ENCODE results near the gene AFF1.
A peak's percentile ranks its signal among the peaks of the same experiment; 100 is the strongest.

Gene AFF1

DNA sequence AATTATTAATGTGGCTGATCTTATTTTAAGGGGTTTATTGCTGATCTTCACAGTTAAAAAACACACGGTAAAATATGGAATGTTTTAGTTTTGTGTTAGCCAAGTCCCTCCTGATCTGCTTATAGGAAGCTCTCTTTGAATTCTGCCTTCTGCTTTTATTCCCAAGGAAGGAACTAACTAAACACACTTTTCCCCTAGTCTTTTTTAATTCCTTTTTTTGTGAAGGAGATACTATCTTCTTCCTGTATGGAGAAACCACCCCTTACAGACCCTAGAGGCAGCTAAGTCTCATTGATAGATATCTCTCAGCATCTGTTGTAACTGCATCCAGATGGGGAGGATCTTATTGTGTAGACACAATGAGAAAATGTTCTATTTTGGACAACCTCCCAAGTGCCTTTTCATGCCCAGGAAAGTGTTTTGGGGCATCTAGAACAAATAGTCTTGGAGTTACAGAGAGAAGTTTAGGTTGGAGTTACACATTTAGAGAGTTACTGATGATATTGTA is 64.4 kb downstream of the AFF1 start:
- FAIRE-seq (no peak), DNase-seq (ENCODE audit: insufficient read length) (no peak)
- no peak for TF ChIP-seq POLR2AphosphoS5 (IDR thresholded peaks at IDR 0.05; ENCODE audit: low read depth, low read length)
- no peak for TF ChIP-seq TAF1 (IDR thresholded peaks at IDR 0.05; ENCODE audit: borderline replicate concordance, low read depth, low read length)
- no peak for TF ChIP-seq POLR2A (IDR thresholded peaks at IDR 0.05; ENCODE audit: low read depth, low read length)

DNA sequence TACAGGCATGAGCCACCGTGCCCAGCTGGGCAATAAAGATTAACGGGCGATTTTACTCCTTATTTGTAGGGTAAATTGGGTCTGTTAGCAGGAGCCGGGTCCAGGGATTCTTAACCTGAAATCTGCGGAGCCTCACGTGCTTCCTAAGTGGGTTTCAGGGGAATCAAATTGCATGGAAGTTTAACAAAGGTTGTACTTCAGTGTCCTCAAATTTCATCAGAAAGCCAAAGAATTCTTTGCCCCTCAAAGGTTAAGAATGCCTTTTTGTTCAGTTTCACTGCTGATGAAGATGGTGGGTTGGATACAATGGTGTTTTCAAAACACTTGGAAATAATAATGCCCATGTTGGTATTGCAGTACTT is 67.9 kb downstream of the AFF1 start:
- TF ChIP-seq TAF1 (IDR thresholded peaks at IDR 0.05; ENCODE audit: borderline replicate concordance, low read depth, low read length) (no peak), POLR2AphosphoS5 (IDR thresholded peaks at IDR 0.05; ENCODE audit: low read depth, low read length) (no peak), POLR2A (IDR thresholded peaks at IDR 0.05; ENCODE audit: low read depth, low read length) (no peak)
- DNase-seq (ENCODE audit: insufficient read length), result no peak
- FAIRE-seq, result no peak

DNA sequence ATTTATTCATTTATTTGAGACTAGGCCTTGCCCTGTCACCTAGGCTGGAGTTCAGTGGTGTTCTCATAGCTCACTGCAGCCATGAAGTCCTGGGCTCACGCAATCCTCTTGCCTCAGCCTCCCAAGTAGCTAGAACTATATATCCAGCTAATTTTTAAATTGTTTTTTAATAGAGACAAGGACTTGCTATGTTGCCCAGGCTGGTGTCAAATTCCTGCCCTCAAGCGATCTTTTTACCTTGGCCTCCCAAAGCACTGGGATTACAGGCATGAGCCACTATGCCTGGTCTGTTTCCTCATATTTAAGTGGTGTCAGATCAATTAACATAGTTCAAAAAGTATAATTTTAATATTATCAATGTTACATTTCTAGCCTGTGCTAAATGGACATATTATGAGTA is 68.5 kb downstream of the AFF1 start:
- TF ChIP-seq TAF1 (IDR thresholded peaks at IDR 0.05; ENCODE audit: borderline replicate concordance, low read depth, low read length), result no peak
- TF ChIP-seq POLR2AphosphoS5 (IDR thresholded peaks at IDR 0.05; ENCODE audit: low read depth, low read length), result no peak
- no peak for TF ChIP-seq POLR2A (IDR thresholded peaks at IDR 0.05; ENCODE audit: low read depth, low read length)
- DNase-seq (ENCODE audit: insufficient read length), result no peak
- FAIRE-seq, result no peak

DNA sequence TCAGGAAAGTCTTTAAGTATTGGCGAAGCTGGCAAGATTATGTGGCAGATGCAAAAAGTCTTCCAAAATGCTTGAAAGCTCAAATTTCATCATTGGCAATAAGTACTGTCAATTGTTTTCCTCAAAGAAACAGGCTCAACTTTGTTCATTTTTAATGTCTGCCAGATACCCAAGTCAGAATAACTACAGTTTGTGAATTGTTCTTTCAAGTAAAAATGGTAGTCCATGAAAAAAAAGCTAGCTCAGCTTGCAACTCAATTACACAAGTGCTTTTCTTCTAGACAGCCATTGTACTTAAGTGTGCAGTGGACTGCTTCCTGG is 70.5 kb downstream of the AFF1 start:
- no peak for FAIRE-seq
- no peak for TF ChIP-seq POLR2A (IDR thresholded peaks at IDR 0.05; ENCODE audit: low read depth, low read length)
- no peak for TF ChIP-seq TAF1 (IDR thresholded peaks at IDR 0.05; ENCODE audit: borderline replicate concordance, low read depth, low read length)
- TF ChIP-seq POLR2AphosphoS5 (IDR thresholded peaks at IDR 0.05; ENCODE audit: low read depth, low read length), result no peak
- DNase-seq (ENCODE audit: insufficient read length), result no peak

DNA sequence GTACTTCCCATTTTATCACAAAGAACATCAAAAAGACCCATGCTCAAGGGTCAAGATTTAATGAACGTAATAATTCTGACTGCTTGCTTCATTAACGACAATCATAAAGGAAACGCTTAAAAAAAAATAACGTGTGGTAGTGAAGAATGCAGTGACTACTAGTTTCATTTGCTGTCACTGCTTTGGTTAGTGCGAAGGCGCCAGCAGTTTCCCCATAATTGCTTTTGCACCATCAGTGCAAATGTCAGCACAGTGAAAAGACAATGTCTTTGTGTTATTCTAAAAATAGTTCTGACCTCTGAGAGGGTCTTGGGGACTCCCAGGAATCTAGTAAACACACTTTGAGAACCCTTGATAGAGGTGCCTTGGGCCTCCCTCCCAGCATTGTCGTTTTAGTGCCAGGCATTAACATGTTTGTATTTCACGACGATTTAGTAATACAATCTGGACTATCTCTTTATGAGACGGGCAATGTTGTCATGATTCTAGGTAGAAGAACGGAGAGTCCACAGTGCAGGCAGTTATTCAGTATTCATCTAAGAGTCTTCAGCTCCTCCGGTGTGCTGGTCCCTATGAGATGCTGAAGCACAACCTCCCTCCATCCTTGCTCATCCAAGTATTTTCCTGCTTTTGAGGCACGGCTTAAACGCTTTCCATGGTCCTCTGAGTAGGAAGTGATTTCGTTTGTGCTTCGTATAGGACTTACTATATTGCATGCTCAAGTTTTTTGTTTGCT is 71.0 kb downstream of the AFF1 start:
- FAIRE-seq, result peak; percentile 69
- TF ChIP-seq POLR2A (IDR thresholded peaks at IDR 0.05; ENCODE audit: low read depth, low read length) (peak; percentile 29; the same call in 1 of the 2 replicates), POLR2AphosphoS5 (IDR thresholded peaks at IDR 0.05; ENCODE audit: low read depth, low read length) (no peak), TAF1 (IDR thresholded peaks at IDR 0.05; ENCODE audit: borderline replicate concordance, low read depth, low read length) (no peak)
- no peak for DNase-seq (ENCODE audit: insufficient read length)

DNA sequence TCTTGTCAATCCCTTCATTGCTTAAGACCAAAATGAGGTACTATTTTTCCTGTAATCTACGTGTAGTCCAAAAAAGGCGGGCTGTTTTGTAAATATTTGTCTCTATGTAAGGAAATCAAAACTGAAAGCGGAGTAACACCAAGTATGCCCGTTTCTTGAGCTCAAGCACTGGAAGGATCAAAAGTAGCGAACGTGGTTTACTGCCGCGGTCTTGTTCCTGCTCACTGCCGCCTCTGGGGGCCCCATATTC is 71.5 kb downstream of the AFF1 start:
- TF ChIP-seq POLR2AphosphoS5 (IDR thresholded peaks at IDR 0.05; ENCODE audit: low read depth, low read length), result no peak
- TF ChIP-seq POLR2A (IDR thresholded peaks at IDR 0.05; ENCODE audit: low read depth, low read length), result no peak
- no peak for TF ChIP-seq TAF1 (IDR thresholded peaks at IDR 0.05; ENCODE audit: borderline replicate concordance, low read depth, low read length)
- no peak for FAIRE-seq
- no peak for DNase-seq (ENCODE audit: insufficient read length)

DNA sequence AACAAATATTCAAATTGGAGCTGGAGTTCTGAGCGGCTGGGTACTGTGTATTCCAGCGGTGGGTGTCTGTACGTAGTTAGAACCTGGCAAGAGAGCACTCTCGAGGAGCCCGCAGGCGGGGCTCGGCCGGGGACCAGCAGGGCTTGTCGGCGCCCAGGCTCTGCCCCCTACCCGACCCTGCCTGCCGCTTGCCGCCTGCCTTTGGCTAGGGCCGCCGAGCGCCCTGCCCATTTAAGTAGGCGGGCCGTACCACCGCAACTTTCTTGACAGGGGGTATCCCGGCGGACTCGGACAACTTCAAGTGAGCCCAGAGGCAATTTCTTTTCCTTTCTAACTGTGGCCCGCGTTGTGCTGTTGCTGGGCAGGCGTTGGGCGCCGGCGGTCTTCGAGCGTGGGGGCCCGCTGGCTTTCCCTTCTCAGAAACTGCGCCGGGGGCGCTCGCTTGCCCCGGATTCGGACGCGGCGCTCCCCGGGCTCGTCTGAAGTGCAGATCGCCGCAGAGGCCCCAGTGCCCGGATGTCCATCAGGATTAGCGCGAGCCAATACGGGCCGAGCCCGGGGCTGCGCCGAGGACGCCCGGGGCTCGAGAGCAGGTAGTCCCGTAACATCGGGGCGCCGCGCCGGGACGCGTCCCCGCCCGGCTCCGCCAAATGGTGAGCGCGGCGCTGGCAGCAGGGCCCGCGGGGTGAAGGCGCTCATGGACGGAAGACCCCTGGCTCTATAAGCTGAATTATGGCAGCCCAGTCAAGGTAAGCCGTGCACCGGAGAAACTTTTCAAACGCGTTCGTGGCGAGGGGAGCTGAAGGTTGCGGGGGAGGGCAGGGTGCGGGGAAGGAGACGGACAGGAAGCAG is 72.1 kb downstream of the AFF1 start:
- TF ChIP-seq POLR2AphosphoS5 (IDR thresholded peaks at IDR 0.05; ENCODE audit: low read depth, low read length) (peak; percentile 99), POLR2A (IDR thresholded peaks at IDR 0.05; ENCODE audit: low read depth, low read length) (peak; percentile 99), TAF1 (IDR thresholded peaks at IDR 0.05; ENCODE audit: borderline replicate concordance, low read depth, low read length) (peak; percentile 98)
- peak; percentile 89 for FAIRE-seq

DNA sequence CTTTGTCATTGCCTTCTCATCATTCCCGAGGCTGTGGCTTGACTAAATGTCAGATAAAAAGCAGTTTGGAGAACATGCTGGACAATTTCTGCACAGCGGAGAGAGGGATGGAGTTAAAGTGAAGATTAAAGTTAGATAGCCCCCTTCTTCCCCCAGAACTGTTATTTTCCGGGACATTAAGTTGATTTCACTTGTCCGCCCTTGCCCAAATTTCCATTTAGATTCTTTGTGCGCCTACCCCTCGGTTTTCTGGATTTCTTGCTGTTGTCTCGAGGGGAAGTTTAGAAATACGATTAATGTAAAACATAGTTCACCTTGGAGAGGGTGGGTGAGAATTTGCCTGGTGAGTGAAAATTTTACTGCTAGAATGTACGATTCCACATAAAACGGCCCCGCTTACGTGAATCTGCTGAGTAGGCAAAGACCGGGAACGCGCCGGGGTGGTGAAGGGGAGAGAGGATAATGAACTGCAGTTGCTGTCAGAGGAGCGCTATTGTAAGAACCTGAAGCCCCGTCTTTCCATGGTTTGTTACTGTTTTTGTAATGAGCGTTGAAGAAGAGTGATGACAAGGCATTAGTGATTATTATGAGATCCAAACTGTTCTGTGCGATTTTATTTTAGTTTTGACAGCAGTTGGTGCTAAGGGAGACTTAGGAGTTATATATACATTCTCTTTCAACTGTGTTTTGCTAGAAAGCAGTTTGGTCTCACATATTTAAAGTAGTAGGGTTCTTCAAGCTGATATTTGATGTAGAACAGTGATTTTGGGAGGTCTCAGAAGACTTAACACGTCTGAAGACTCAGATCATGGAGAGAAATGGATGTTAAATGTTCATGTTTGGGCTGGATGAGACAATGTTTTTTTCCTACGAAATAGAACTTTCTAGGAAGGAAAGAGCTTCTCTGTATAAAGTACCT is 73.0 kb downstream of the AFF1 start:
- FAIRE-seq (no peak), DNase-seq (ENCODE audit: insufficient read length) (no peak)
- no peak for TF ChIP-seq POLR2AphosphoS5 (IDR thresholded peaks at IDR 0.05; ENCODE audit: low read depth, low read length)
- TF ChIP-seq TAF1 (IDR thresholded peaks at IDR 0.05; ENCODE audit: borderline replicate concordance, low read depth, low read length), result no peak
- no peak for TF ChIP-seq POLR2A (IDR thresholded peaks at IDR 0.05; ENCODE audit: low read depth, low read length)

More for the DNA sequence above, 72.1 kb downstream of the AFF1 start:
- DNase-seq (ENCODE audit: insufficient read length), result peak; percentile 54

DNA sequence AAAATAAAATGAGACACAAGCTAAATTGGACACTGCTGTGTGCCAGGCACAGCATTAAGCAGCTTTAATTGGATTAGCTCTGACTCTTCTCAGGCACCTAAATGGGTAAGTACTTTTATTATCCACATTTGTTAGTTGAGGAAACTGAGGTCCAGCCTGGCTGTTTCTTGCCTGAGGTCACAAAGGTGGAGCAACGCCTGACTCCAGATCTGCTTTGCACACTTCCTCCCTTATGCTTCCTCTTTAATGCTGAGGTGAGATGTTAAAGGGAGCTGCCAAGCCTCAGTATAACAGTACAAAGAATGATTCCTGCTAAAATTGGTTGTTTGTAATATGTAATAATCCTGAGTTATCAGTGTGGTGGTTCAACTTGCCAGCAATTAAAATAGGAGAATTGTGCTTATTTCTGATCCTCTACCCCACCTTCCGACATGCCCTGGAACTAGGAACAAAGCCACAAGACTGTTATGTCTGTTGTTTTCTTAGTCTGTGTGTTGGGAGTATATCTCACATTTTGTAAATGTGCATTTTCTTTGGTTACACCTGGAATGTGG is 74.4 kb downstream of the AFF1 start:
- peak; percentile 76 for FAIRE-seq
- TF ChIP-seq POLR2A (IDR thresholded peaks at IDR 0.05; ENCODE audit: low read depth, low read length), result no peak
- TF ChIP-seq TAF1 (IDR thresholded peaks at IDR 0.05; ENCODE audit: borderline replicate concordance, low read depth, low read length), result no peak
- TF ChIP-seq POLR2AphosphoS5 (IDR thresholded peaks at IDR 0.05; ENCODE audit: low read depth, low read length), result no peak
- no peak for DNase-seq (ENCODE audit: insufficient read length)

DNA sequence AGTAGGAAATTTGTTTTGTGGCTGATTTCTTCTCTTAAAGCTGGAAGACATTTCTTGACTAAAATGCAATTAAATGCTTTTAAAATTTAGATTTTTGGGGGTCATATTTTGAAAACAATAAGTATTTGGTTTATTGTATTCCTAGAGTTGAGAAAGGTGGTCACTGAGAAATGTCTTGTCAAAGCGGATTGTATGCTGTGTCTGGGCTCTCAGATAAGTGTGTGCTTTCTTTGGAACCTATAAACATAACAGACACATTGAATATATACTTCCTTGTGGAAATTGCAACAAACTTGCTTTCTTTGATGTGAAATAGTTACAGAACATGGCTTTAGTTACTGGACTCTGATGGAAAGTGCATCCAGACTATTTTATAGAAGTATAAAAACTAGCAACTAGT is 75.4 kb downstream of the AFF1 start:
- DNase-seq (ENCODE audit: insufficient read length) (no peak), FAIRE-seq (no peak)
- TF ChIP-seq POLR2AphosphoS5 (IDR thresholded peaks at IDR 0.05; ENCODE audit: low read depth, low read length), result no peak
- TF ChIP-seq TAF1 (IDR thresholded peaks at IDR 0.05; ENCODE audit: borderline replicate concordance, low read depth, low read length), result no peak
- TF ChIP-seq POLR2A (IDR thresholded peaks at IDR 0.05; ENCODE audit: low read depth, low read length), result no peak

Data from GM12892 (cell line).